Peyer's patch (tissue), 4 donors: ENCODE measurements around the gene TRIM8. TPM values are rescaled to one million over a fixed set of nuclear protein-coding genes. Genes with fewer than 3 reads are reported as not detected.

Experiments used
- DNase-seq, 3 donors: peaks; one replicate each; pipeline ENCODE4 v3.0.0-alpha.2; 2017 to 2019
- H3K27ac ChIP-seq, 4 donors: fragments of 200-600 bp; sonication (generic); one replicate each; pipeline ENCODE4 v1.5.1; 2016 to 2019
- H3K27me3 ChIP-seq, 2 donors: fragments of 200-600 bp; sonication (generic); one replicate each; pipeline ENCODE4 v1.5.1; 2019
- H3K36me3 ChIP-seq, 3 donors: fragments of 200-600 bp; sonication (generic); one replicate each; pipeline ENCODE4 v1.5.1; 2016 to 2019
- H3K4me1 ChIP-seq, 4 donors: fragments of 200-600 bp; sonication (generic); one replicate each; pipeline ENCODE4 v1.5.1; 2016 to 2019
- H3K4me3 ChIP-seq, 4 donors: fragments of 200-600 bp; sonication (generic); 1 replicate in 3 of 4; 2 replicates in 1 of 4; pipeline ENCODE4 v1.5.1; 2016 to 2019; ENCODE audit warnings: mild to moderate bottlenecking in 1 of 4
- H3K9me3 ChIP-seq, 4 donors: fragments of 200-600 bp; sonication (generic); one replicate each; pipeline ENCODE4 v1.5.1; 2016 to 2019; ENCODE audit warnings: mild to moderate bottlenecking in 1 of 4
- POLR2A ChIP-seq, 2 donors: fragments of 450-650 bp; IDR thresholded peaks; one replicate each; pipeline ENCODE4 v1.5.1; 2017; ENCODE audit warnings: antibody characterized with exemption in 2 of 2, mild to moderate bottlenecking in 2 of 2, moderate library complexity in 2 of 2
- total RNA-seq, 4 donors: library from RNA; depleted of rRNA; stranded (reverse); fragments of >200 nt; gene quantifications; one replicate each; pipeline ENCODE4 v1.1.0, GENCODE V29; 2016
- TF ChIP-seq, protein P1 (sequence below), 6 experiments: fragments of 450-650 bp in 4 of 6; fragments of 200-600 bp in 2 of 6; sonication (generic) in 1 of 6; IDR thresholded peaks; one replicate each; pipeline ENCODE4 v1.5.1; 2017 to 2019; ENCODE audit warnings: antibody characterized with exemption in 6 of 6, mild to moderate bottlenecking in 3 of 6, moderate library complexity in 1 of 6

Gene TRIM8
- total RNA-seq, 4 donors from 2014 or later = 88.3 to 154 (median 119) TPM

DNA sequence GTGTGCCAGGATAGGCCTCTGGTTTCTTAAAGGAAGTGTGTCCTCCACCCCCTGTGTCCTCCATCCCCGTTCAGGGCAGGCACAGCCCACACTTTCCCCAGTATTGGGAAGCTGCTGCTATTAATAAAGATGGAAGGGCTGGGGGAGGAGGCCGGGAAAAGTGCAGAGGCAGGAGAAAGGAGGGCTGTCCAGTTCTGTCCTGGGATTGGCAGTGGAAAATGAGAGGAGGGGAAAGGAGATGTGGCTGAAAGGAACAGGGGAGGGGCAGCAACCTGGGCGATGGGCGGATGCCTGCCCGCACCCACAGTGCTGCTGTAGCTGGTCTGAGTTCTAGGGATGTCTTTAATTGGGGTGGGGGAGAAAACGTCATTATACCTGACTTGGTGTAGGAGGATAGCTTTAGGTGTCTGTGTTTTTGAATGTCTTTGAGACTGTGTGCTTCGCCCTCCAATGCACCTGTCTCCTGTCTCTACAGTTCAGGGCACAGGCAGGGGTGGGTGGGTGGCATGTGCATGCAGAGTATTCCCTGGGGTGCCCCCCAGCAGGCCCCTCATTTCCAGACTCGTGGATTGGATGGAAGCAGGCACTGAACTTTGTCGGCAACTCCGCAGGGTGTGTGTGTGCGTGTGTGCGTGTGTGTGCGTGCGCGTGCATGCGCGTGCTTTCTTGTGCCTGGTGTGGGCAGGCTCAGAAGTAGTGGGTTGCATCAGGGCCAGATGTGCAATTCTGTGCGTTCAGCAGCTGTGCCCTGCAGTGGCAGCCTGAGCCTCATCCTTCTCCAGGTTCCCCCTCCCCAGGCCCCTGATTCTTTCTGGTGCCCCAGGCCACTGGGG lies 2.5 kb downstream of the TRIM8 start:
- Histone ChIP-seq H3K4me1 (peaks cover 16 to 55% (median 50%) of the 10 kb centered on the region in 4 donors), H3K36me3 (peaks cover 0 to 8% (median 0%) of the 10 kb centered on the region in 3 donors)
- peak in 2 of 3 donors; percentile 47 to 70 for DNase-seq

DNA sequence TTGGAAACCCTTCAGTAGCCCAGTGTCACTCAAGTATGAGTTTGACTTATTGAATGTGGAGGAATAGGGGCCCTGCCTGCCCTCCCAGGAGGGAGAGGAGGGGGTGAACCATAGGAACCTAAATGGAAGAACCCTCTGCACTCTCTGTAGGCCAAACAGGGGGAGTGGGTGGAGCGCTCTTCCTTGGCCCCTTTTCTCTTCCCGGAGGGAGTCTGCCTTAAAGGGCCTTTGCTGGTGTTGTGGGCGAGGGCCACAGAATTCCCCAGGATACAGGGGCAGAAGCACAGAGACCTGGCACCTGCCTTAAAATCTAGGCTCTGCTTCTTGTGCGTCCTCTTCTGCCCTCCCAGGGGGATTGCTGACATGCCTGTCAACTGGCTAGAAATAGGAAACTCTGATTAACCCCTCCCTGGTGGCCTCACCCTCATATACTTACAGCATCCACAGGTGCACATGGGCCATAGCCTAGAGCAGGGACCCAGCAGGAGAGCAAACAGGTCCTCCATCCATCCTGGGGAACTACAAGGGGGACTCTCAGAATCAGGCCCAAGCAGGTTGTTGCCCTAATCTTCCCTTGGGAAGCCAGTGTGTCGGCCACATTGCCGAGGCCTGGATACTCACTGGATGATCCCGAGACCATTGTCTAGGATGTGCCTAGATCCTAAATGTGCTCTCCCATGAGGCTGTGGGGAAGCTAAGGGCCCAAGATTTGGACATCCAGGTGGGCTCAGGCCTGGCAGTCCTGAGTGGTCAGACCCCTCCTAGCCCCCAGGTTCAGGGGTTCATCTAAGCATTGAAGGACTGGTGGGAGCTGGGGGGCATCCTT lies 3.4 kb downstream of the TRIM8 start:
- Histone ChIP-seq H3K27ac (peak overlapping the region; percentile 98 to 100 (median 100)), H3K4me3 (peak overlapping the region in 3 of 4 donors; percentile 73 to 93 (median 85)), H3K9me3 (no peaks in the 10 kb centered on the region), H3K4me1 (peaks cover 16 to 63% (median 55%) of the 10 kb centered on the region in 4 donors), H3K36me3 (peaks cover 0 to 9% (median 0%) of the 10 kb centered on the region in 3 donors), H3K27me3 (no peaks in the 10 kb centered on the region)
- DNase-seq = peak in 1 of 3 donors; percentile 47
- no peak for TF ChIP-seq POLR2A (IDR thresholded peaks at IDR 0.05)
- TF ChIP-seq, protein P1, sequence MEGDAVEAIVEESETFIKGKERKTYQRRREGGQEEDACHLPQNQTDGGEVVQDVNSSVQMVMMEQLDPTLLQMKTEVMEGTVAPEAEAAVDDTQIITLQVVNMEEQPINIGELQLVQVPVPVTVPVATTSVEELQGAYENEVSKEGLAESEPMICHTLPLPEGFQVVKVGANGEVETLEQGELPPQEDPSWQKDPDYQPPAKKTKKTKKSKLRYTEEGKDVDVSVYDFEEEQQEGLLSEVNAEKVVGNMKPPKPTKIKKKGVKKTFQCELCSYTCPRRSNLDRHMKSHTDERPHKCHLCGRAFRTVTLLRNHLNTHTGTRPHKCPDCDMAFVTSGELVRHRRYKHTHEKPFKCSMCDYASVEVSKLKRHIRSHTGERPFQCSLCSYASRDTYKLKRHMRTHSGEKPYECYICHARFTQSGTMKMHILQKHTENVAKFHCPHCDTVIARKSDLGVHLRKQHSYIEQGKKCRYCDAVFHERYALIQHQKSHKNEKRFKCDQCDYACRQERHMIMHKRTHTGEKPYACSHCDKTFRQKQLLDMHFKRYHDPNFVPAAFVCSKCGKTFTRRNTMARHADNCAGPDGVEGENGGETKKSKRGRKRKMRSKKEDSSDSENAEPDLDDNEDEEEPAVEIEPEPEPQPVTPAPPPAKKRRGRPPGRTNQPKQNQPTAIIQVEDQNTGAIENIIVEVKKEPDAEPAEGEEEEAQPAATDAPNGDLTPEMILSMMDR (IDR thresholded peaks at IDR 0.05) = no peak

More for the DNA sequence above, 2.5 kb downstream of the TRIM8 start:
- Histone ChIP-seq H3K27me3 (no peaks in the 10 kb centered on the region), H3K4me3 (peak overlapping the region; percentile 73 to 93 (median 80)), H3K9me3 (no peaks in the 10 kb centered on the region), H3K27ac (peak overlapping the region; percentile 98 to 100 (median 100))
- TF ChIP-seq, protein P1 (IDR thresholded peaks at IDR 0.05) = no peak
- TF ChIP-seq POLR2A (IDR thresholded peaks at IDR 0.05) = no peak

DNA sequence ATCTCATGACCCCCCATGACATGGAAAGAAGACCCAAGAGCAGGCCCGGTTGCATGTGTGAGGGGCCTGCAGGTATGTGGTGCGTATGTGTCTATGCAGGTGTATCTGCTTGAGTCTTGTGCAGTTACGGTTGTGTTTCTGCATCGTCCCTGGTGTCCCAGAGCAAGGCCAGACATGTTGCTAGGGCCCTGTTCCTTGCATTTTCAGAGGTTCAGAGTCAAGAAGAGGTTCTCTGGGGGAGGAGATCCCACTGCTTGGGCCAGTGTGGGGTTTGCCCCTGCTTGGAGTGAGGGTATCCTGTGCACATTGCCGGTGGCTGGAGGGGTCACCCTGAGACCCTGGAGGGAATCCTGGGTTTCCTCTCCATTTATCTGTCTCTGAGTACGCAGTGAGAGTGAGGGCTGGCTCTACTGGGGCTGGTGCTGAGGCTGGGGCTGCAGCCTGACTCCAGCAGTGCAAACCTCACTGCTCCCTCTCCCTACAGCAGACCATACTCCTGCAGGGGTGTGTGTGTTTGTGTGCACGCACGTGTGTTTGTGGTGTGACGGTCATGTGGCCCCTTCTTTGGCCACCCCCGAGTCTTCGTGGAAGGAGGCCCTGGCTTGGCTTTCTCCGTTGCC lies 4.1 kb downstream of the TRIM8 start:
- Histone ChIP-seq H3K36me3 (peaks cover 0 to 16% (median 0%) of the 10 kb centered on the region in 3 donors), H3K27me3 (no peaks in the 10 kb centered on the region), H3K9me3 (no peaks in the 10 kb centered on the region), H3K27ac (peak overlapping the region; percentile 98 to 100 (median 100)), H3K4me1 (peaks cover 16 to 70% (median 59%) of the 10 kb centered on the region in 4 donors), H3K4me3 (peak overlapping the region; percentile 12 to 93 (median 50))
- no peak for TF ChIP-seq POLR2A (IDR thresholded peaks at IDR 0.05)
- TF ChIP-seq, protein P1 (IDR thresholded peaks at IDR 0.05) = no peak
- no peak for DNase-seq

DNA sequence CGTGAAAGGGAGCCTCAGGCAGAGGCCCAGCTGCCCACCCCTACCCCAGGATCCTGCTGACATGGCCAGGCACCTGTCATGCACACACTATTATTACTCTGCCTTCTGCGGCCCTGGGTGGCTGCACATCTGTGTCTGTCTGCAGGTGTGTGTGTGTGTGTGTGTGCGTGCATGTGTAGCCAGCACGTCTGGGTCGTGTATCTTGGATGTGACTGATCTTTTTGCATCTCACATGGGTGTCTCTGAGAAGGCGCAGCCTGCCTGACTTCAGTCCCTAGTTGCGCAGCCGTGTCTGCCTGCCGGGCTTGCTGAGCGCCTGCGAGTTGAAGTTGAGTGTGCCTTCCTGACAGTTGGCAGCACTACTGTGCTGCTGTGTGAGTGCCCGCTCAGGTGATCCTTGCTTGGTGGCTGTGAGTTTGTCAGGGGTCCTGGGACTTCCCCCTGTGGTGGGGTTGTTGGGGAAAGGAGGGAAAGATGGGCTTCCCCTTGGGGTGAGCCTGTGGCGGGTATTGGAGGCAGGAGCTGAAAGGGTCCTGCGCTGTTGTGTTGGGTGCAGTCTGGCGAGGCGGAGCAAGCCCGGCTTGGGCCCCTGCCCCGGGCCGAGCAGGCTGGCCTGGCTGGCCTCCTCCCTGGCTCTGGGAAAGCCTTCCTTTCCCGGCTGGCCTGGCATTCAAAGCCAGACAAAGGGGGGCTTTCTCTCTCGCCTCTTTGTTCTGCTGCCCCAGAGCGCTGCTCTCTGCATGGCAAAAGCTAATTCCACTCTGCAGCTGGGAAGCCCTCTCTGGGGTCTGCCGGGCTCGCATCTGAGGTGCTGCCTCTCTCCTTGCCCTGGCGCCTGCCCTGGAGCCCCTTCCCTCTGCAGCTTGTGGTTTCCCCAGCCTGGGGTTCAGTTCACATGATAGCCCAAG lies 4.9 kb downstream of the TRIM8 start:
- Histone ChIP-seq H3K27ac (peak overlapping the region; percentile 98 to 100 (median 100)), H3K4me3 (peak overlapping the region; percentile 12 to 93 (median 50)), H3K36me3 (peaks cover 0 to 23% (median 0%) of the 10 kb centered on the region in 3 donors), H3K9me3 (no peaks in the 10 kb centered on the region), H3K4me1 (peaks cover 16 to 74% (median 61%) of the 10 kb centered on the region in 4 donors), H3K27me3 (no peaks in the 10 kb centered on the region)
- TF ChIP-seq POLR2A (IDR thresholded peaks at IDR 0.05) = no peak
- TF ChIP-seq, protein P1 (IDR thresholded peaks at IDR 0.05) = no peak
- DNase-seq = peak; percentile 59 to 71 (median 68)
